Tibial nerve (tissue), 3 donors: ENCODE data around the gene OSBPL10.

Source experiments
- CTCF ChIP-seq, 5 experiments: fragments of 200-600 bp in 3 of 5; fragments of 450-650 bp in 2 of 5; sonication (generic) in 3 of 5; IDR thresholded peaks; one replicate each; pipeline ENCODE4 v1.5.1; 2016 to 2019; ENCODE audit warnings: antibody characterized with exemption in 5 of 5, mild to moderate bottlenecking in 3 of 5, moderate library complexity in 2 of 5
- POLR2A ChIP-seq, 2 donors: fragments of 450-650 bp; IDR thresholded peaks; one replicate each; pipeline ENCODE4 v1.6.1; 2017; ENCODE audit warnings: antibody characterized with exemption in 2 of 2, mild to moderate bottlenecking in 2 of 2, moderate library complexity in 2 of 2

- TF ChIP-seq CTCF (IDR thresholded peaks at IDR 0.05) (no peak), POLR2A (IDR thresholded peaks at IDR 0.05) (no peak)
These were observed 44.5 kb downstream of the OSBPL10 start for GRCh38 chr3:31936420-31937060.
